ENCODE data around the gene CISD2.
"Not testable (repeated sequence)": the region's sequence is repeated elsewhere in the genome, so short reads cannot be mapped to it uniquely, and the experiment has no call there.

The CISD2 gene

GRCh38 chr4:102938063-102938462, 69.3 kb downstream of the CISD2 start:
- not testable (repeated sequence) for DNase-seq
